Activated naive CD8-positive, alpha-beta T cell (primary cell): ENCODE measurements around the gene MED28.
"Not testable (repeated sequence)": the region's sequence is repeated elsewhere in the genome, so short reads cannot be mapped to it uniquely, and the experiment has no call there.

Experiments
- H3K27ac Mint-ChIP-seq: one replicate; pipeline ENCODE4 v1.8.0; 2021; ENCODE audit warnings: mixed read lengths
- H3K27me3 Mint-ChIP-seq: one replicate; pipeline ENCODE4 v1.8.0; 2021; ENCODE audit warnings: mixed read lengths
- H3K36me3 Mint-ChIP-seq: one replicate; pipeline ENCODE4 v1.8.0; 2021; ENCODE audit warnings: mixed read lengths
- H3K4me1 Mint-ChIP-seq: one replicate; pipeline ENCODE4 v1.8.0; 2021; ENCODE audit warnings: low read depth, mixed read lengths
- H3K4me3 Mint-ChIP-seq: one replicate; pipeline ENCODE4 v1.8.0; 2021; ENCODE audit warnings: mild to moderate bottlenecking, mixed read lengths
- H3K9me3 Mint-ChIP-seq: one replicate; pipeline ENCODE4 v1.8.0; 2021; ENCODE audit warnings: low read depth, mixed read lengths

The MED28 gene, protein sequence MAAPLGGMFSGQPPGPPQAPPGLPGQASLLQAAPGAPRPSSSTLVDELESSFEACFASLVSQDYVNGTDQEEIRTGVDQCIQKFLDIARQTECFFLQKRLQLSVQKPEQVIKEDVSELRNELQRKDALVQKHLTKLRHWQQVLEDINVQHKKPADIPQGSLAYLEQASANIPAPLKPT

DNA sequence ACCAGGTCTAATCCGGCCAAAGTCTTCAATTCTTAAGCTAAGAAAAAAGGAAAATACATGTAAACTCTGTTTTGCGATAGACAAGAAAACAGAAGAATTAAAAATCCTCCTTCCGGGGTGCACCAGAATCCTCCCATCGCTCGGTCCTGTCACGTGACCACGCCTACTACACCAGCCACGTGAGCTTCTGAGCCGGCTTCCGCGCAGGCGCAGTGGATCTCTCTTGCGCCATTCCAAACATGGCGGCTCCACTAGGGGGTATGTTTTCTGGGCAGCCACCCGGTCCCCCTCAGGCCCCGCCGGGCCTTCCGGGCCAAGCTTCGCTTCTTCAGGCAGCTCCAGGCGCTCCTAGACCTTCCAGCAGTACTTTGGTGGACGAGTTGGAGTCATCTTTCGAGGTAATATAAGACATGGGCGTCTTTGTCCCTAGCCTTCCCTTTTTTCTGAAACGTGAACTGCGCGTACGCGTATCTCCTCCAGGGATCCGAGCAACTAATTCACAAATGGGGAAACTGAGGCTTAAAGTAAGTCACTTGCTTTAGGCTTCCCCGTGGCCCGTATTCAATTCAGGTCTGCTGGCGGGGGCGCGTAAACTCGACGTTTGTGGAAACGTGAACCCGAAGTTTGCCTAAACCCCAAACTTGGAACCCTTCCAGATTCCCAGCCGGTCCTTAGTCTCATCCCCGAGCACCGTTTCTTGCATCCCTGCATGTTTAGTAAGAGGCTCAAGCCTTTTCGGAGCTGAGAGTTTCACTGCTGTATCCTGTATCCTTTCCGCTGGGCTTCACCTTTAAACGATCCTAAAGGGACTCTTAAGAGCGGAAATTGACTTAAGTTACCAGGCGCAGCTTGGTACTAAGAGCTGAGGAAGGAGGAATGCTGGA lies at the start of gene MED28:
MED28 (plus strand) TSS at position 226 of the 884 bp plus-strand sequence; CDS start at position 240, 14 bp downstream.
- H3K9me3 Mint-ChIP-seq, result no peaks in the 10 kb centered on the region
- H3K4me3 Mint-ChIP-seq, result peak within 1 kb of the TSS; percentile 99
- H3K4me1 Mint-ChIP-seq, result peaks cover 47% of the 10 kb centered on the region
- H3K36me3 Mint-ChIP-seq, result peaks cover 9% of the 10 kb centered on the region
- no peaks in the 10 kb centered on the region for H3K27me3 Mint-ChIP-seq
- peak within 1 kb of the TSS; percentile 99 for H3K27ac Mint-ChIP-seq

DNA sequence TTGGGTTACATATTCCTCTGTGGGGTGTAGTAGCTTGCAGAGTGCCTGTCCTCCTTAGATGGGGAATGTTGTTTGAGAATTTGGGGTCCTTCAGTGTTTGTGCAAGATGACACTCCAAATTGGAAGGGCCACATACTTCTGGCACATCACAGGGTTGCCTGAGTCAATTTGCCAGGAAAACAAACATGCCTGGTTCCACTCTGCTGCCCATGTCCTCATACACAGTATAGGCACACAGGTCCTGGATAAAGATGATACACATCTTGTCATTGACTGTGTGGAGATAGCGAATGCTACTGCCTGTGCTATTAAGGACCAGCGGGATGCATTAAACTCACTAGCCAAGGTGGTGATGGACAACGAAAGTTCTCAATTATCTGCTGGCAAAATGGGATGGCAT lies 48.6 kb upstream of the MED28 start:
- H3K27ac Mint-ChIP-seq, result no peak overlapping the region
- H3K9me3 Mint-ChIP-seq, result no peaks in the 10 kb centered on the region

DNA sequence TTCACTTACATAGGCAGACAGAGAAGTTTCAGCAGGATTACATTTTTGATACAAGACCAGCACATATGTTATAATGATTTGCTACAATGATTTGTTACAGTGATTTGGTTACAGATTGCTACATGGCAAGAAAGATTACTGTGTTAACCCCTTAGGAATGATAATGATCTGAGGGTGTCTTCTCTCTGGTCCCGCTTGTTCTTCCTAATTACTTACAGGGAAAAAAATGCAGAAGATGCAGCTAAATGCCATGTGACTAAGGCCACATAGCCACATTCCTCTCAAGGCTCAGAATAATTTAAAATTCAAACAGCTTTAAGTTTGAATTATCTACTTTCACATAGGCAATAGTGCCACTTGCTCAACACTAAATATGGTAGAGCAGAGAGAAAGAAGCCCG lies 47.2 kb upstream of the MED28 start:
- no peaks in the 10 kb centered on the region for H3K9me3 Mint-ChIP-seq
- no peaks in the 10 kb centered on the region for H3K4me1 Mint-ChIP-seq
- no peaks in the 10 kb centered on the region for H3K36me3 Mint-ChIP-seq
- no peak overlapping the region for H3K4me3 Mint-ChIP-seq
- peaks cover 5% of the 10 kb centered on the region for H3K27me3 Mint-ChIP-seq
- no peak overlapping the region for H3K27ac Mint-ChIP-seq

More for the DNA sequence above, 48.6 kb upstream of the MED28 start:
- Mint-ChIP-seq H3K27me3 (peaks cover 5% of the 10 kb centered on the region), H3K4me3 (no peak overlapping the region), H3K36me3 (no peaks in the 10 kb centered on the region), H3K4me1 (no peaks in the 10 kb centered on the region)

DNA sequence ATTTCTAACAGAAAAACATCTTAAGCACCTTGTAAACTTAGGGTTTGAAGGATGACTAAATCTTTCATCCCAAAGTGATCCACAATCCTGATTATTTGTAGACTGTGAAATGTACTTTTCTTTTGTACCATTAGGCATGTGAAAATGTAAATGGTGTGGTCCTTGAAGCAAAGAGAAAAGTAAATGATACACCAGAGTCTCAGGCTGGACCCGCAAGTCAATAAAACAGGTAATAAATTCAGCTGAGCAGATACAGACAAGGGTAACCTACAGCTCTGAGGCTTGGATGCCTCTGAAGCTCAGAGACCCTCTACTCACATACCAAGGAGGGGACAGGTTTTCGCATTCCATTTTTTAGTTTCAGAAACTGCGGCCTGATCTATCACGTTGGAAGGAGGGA lies 40.2 kb upstream of the MED28 start:
- Mint-ChIP-seq H3K4me1 (peaks cover 18% of the 10 kb centered on the region), H3K27me3 (no peaks in the 10 kb centered on the region), H3K9me3 (no peaks in the 10 kb centered on the region), H3K4me3 (no peak overlapping the region), H3K36me3 (no peaks in the 10 kb centered on the region), H3K27ac (peak overlapping the region; percentile 22)

DNA sequence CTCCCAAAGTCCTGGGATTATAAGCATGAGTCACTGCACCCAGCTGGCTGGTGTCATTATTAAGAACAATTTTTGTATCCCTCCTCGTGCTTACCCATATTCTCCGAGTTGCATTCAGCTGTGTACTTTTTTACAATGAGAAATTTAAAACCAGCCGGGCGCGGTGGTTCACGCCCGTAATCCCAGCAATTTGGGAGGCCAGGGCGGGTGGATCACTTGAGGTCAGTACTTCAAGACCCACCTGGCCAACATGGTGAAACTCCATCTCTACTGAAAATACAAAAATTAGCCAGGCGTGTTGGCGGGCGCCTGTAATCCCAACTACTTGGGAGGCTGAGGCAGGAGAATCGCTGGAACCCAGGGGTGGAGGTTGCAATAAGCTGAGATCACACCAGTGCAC lies 39.3 kb upstream of the MED28 start:
- H3K4me3 Mint-ChIP-seq, H3K27me3 Mint-ChIP-seq, H3K36me3 Mint-ChIP-seq: not testable (repeated sequence)

DNA sequence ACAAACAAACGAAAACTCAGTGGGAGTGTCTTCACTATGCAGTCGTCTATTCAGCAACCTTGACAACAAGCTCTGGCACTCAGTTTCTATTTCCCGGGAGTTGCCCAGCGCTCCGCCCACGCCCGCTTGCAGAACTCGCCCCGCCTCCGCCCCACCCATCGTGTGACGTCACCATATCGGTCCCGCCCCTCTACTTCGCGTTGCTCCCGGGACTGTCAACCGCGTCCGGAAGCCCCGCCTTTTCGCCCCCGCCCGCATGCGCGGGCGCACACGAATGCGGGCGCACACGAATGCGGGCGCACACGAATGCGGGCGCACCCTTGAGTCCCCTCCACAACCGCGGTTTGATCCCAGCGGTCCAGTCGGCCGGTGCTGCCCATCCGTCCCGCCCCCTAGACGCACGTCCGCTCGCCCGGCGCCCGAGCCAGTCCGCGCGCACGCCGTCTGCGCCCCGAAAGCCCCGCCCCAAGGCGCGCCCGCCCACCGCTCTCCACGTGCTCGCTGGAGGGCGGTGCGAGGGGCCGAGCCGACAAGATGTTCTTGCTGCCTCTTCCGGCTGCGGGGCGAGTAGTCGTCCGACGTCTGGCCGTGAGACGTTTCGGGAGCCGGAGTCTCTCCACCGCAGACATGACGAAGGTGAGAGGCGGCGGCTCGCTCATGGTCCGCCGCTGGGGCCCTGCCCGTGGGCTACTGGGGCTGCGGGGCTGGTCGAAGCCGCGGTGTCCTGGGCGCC lies 37.3 kb upstream of the MED28 start, which contains the start of gene LAP3:
LAP3 (plus strand) TSS at position 267 of the 733 bp plus-strand sequence; CDS start at position 535, 268 bp downstream.
- Mint-ChIP-seq H3K27ac (peak within 1 kb of the TSS; percentile 94), H3K4me3 (peak within 1 kb of the TSS; percentile 89), H3K36me3 (peaks cover 2% of the 10 kb centered on the region), H3K27me3 (no peaks in the 10 kb centered on the region), H3K4me1 (peaks cover 27% of the 10 kb centered on the region), H3K9me3 (no peaks in the 10 kb centered on the region)

More for the DNA sequence above, 39.3 kb upstream of the MED28 start:
- not testable (repeated sequence) for H3K27ac Mint-ChIP-seq, H3K9me3 Mint-ChIP-seq
- peaks cover 25% of the 10 kb centered on the region for H3K4me1 Mint-ChIP-seq

DNA sequence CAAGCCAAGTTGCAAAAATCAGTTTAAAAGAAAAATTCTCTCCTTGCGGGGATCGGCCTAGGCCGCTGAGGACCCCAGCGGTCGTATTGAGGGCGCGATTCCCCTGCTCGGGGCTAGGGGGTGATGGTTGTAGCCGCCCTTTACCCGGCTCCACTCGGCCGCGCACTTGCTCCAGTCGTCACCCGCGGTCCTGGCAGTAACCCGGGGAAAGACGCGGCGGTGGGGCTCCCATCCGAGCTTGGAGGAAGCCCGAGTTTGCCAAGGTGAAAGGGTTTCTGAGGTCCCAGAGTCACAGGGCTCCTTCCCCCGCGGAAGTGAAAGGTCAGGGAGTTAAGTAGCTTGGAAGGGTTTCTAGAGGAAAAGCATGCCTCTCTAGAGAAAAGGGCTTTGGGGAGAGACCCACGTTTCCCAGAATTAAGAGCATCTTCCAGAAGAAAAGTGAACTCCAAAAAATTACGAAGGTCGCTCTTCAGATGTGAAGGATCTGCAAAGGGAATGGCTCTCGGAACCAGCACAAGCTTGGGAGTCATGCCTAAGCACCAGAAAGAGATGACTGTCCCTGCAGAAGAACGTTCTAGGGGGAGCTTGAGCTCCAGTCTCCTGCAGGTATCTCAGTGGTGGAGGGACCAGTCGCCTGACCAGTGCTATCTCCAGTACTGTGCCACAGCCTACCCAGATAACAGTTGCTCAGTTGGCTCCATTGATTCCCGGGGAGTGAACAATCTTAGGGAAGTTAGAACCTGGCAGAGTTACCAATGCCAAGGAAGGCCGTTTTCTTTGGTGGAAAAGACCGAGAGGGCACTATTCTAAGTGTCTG lies 36.6 kb upstream of the MED28 start:
- H3K36me3 Mint-ChIP-seq, result peaks cover 2% of the 10 kb centered on the region

DNA sequence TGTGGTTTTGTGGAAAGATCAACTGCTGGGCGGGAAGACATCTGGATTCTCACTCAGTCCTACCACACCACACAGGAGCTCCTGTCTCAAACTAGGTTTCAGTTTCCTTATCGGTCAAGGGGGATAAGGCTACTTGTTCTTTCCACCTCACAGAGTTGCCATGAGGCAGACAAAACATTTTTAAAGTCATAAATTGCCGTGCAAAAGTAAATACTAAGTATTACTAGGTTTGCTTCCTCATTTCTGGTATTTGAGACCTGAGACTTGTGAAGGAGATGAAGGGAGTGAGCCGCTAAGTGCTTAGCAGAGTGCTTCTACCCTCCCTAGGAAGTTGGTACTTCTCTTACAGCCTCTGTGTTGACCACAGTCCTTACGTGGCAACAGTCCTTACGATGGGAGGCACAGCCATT lies 36.0 kb upstream of the MED28 start:
- Mint-ChIP-seq H3K9me3 (no peaks in the 10 kb centered on the region), H3K27me3 (no peaks in the 10 kb centered on the region), H3K36me3 (peaks cover 2% of the 10 kb centered on the region), H3K4me3 (peak overlapping the region; percentile 89), H3K4me1 (peaks cover 27% of the 10 kb centered on the region), H3K27ac (peak overlapping the region; percentile 94)

More for the DNA sequence above, 36.6 kb upstream of the MED28 start:
- Mint-ChIP-seq H3K4me3 (peak overlapping the region; percentile 89), H3K4me1 (peaks cover 27% of the 10 kb centered on the region), H3K9me3 (no peaks in the 10 kb centered on the region), H3K27me3 (no peaks in the 10 kb centered on the region), H3K27ac (peak overlapping the region; percentile 94)

DNA sequence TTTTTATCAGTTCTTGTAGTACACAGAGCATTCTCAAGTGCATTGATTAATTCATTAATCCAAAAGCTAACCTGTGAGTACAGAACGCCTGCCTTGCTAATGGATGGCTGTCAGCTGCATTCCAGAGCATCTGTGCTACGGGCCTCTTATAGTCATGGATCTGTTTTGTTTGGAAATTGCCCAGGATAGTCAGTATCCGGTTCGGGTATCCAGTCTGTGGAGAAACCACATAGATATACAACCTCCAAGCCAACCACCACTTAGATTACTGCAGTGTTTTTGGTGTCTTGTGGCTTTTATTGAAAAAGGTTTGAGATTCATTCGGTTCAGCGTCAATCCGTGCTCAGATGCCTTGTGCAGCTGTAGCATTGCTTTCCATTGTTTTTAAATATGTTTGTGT lies 33.5 kb upstream of the MED28 start:
- H3K27me3 Mint-ChIP-seq, result no peaks in the 10 kb centered on the region
- peaks cover 7% of the 10 kb centered on the region for H3K36me3 Mint-ChIP-seq
- H3K27ac Mint-ChIP-seq, result no peak overlapping the region
- H3K4me3 Mint-ChIP-seq, result no peak overlapping the region
- no peaks in the 10 kb centered on the region for H3K9me3 Mint-ChIP-seq
- H3K4me1 Mint-ChIP-seq, result peaks cover 27% of the 10 kb centered on the region

DNA sequence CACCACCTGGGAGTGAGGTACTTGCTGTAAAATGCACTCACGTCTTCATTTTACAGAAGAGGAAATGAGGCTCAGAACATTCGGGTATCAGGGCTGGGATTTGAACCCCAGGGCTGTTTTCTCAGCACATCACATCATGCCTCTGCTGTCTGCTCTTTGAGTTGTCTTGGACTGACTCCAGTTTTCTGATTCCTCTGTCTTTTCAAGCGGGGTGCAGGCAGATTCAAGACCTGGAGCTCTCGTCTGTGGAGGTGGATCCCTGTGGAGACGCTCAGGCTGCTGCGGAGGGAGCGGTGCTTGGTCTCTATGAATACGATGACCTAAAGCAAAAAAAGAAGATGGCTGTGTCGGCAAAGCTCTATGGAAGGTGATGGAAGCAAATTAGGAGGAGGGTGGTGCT lies 31.2 kb upstream of the MED28 start:
- no peaks in the 10 kb centered on the region for H3K27me3 Mint-ChIP-seq
- H3K27ac Mint-ChIP-seq, result no peak overlapping the region
- no peaks in the 10 kb centered on the region for H3K9me3 Mint-ChIP-seq
- peaks cover 7% of the 10 kb centered on the region for H3K36me3 Mint-ChIP-seq
- H3K4me3 Mint-ChIP-seq, result no peak overlapping the region
- peaks cover 17% of the 10 kb centered on the region for H3K4me1 Mint-ChIP-seq

DNA sequence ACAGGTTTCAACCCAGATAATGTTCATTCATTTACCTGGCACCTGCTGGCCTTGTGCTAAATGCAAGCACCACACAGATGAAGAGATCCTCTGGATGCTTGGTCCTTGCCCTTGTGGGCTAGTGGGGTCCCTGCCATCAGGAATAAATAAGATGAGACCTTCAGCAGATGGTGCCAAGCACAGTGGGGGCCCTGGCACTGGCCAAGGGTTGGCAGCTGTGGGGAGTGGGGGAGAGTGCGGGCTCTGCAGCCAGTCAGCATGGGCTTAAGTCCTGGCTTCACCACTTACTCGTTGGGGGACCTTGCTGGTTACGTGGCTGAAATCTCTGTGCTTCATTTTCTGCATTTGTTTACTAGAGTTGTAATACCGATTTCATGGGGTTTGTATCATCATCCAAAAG lies 30.5 kb upstream of the MED28 start:
- peaks cover 7% of the 10 kb centered on the region for H3K36me3 Mint-ChIP-seq
- peaks cover 10% of the 10 kb centered on the region for H3K4me1 Mint-ChIP-seq
- no peaks in the 10 kb centered on the region for H3K27me3 Mint-ChIP-seq
- H3K27ac Mint-ChIP-seq, result no peak overlapping the region
- no peaks in the 10 kb centered on the region for H3K9me3 Mint-ChIP-seq
- no peak overlapping the region for H3K4me3 Mint-ChIP-seq

DNA sequence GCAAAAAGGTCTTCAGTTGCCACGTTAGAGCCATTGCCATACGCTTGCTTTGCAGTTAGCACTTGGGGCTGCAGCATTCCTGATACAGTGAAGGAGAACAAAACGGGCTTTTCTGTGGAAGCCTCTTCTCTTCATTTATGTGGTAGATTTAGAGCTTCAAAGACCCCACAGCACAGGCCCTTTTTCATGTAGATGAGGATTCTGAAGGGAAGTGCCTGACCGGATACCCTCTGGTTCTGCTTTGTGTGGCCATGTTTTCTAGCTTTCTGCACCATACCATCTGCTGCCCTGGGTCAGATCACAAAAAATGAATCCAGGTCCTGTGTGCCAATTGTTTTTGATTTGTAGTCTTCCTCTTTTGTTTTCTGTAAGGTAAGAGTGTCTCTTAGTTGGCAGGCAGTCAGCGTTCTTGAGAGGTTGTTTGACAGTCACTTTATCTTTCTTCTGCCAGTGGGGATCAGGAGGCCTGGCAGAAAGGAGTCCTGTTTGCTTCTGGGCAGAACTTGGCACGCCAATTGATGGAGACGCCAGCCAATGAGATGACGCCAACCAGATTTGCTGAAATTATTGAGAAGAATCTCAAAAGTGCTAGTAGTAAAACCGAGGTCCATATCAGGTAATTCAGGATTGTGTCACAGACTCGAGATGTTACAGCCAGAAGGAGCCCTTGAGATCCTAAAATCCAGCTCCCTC lies 29.8 kb upstream of the MED28 start:
- H3K36me3 Mint-ChIP-seq, result peaks cover 7% of the 10 kb centered on the region
- H3K9me3 Mint-ChIP-seq, result no peaks in the 10 kb centered on the region
- H3K27ac Mint-ChIP-seq, result no peak overlapping the region
- peaks cover 5% of the 10 kb centered on the region for H3K4me1 Mint-ChIP-seq
- no peaks in the 10 kb centered on the region for H3K27me3 Mint-ChIP-seq
- H3K4me3 Mint-ChIP-seq, result no peak overlapping the region

DNA sequence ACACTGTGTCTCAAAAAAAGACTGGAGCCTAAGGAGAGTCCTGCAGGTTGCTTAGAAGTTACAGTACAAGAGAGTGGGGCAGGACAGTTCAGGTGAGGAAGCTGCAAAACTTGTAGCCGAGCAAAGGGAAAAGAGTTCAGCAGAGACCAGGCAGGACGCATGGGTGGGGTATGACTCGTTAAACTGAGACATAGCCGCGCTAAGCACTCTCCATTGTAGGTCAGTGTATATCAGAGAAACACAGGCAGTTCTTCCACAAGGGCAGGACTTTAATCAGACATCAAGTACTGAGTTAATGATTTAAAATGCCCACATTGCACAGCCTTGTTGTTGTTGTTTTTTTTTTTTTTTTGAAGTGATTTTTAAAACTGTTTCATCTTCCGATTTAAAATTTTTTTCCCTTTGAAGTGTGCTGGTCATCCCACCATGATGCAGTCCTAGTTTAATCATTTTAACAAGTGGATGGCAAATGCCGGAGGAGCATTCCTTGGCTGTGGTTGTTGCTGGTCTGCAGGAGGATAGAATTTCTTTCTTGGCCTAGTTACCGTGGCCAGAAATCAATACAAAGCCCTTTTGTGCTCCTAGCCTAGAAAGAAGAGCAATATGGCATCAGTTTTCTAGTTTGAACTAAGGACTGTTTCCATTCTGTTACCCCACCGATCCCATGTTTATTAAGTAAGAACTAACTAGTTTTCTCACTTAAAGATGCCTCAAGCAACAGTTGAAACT lies 27.2 kb upstream of the MED28 start:
- H3K27me3 Mint-ChIP-seq, result no peaks in the 10 kb centered on the region
- H3K9me3 Mint-ChIP-seq, result no peaks in the 10 kb centered on the region
- no peaks in the 10 kb centered on the region for H3K4me1 Mint-ChIP-seq
- peaks cover 5% of the 10 kb centered on the region for H3K36me3 Mint-ChIP-seq
- no peak overlapping the region for H3K4me3 Mint-ChIP-seq
- no peak overlapping the region for H3K27ac Mint-ChIP-seq
